Ramos (cell line): ENCODE data around the gene SMIM28.

ENCODE experiments used
- in situ Hi-C: fragments of 300-500 bp; cut with MboI; formaldehyde crosslinking; loops from one replicate; pipeline ENCODE4 v1.14.3; 2022; ENCODE audit warnings: low sequenced_read_pairs; ENCODE audit not compliant: unreplicated experiment

Gene SMIM28

GRCh38 chr6:138372711-138373463 lies 4.8 kb upstream of the SMIM28 start:
- in situ Hi-C loops = no loop called here

GRCh38 chr6:138374230-138374629 lies 3.5 kb upstream of the SMIM28 start:
- in situ Hi-C loops = no loop called here

GRCh38 chr6:138374815-138375214 lies 2.9 kb upstream of the SMIM28 start:
- in situ Hi-C loops = no loop called here

GRCh38 chr6:138377042-138377441 lies 663 bp upstream of the SMIM28 start:
- in situ Hi-C loops = no loop called here

- in situ Hi-C loops = no loop called here
Measured at GRCh38 chr6:138378463-138378862, 758 bp downstream of the SMIM28 start.

- in situ Hi-C loops = no loop called here
Measured at GRCh38 chr6:138382498-138383265, 5.0 kb downstream of the SMIM28 start.

- in situ Hi-C loops = no loop called here
Measured at GRCh38 chr6:138383776-138384175, 6.1 kb downstream of the SMIM28 start.

GRCh38 chr6:138386897-138387296 lies 9.2 kb downstream of the SMIM28 start:
- in situ Hi-C loops = no loop called here

GRCh38 chr6:138387577-138388368 lies 10.1 kb downstream of the SMIM28 start:
- in situ Hi-C loops = no loop called here

- in situ Hi-C loops = no loop called here
Measured at GRCh38 chr6:138389551-138389950, 11.8 kb downstream of the SMIM28 start.

GRCh38 chr6:138393871-138394783 lies 16.4 kb downstream of the SMIM28 start:
- in situ Hi-C loops = no loop called here

GRCh38 chr6:138396709-138397108 lies 19.0 kb downstream of the SMIM28 start:
- in situ Hi-C loops = no loop called here

- in situ Hi-C loops = no loop called here
Measured at GRCh38 chr6:138397128-138398122, 19.7 kb downstream of the SMIM28 start.

GRCh38 chr6:138400326-138400725 lies 22.6 kb downstream of the SMIM28 start:
- in situ Hi-C loops = no loop called here

GRCh38 chr6:138401960-138402837 lies 24.5 kb downstream of the SMIM28 start:
- in situ Hi-C loops = no loop called here

- in situ Hi-C loops = no loop called here
Measured at GRCh38 chr6:138402838-138403187, 25.1 kb downstream of the SMIM28 start.

GRCh38 chr6:138403324-138403800 lies 25.7 kb downstream of the SMIM28 start:
- in situ Hi-C loops = no loop called here
